GM12878 (cell line): ENCODE results near the gene ASIC2. TPM values are rescaled to one million over a fixed set of nuclear protein-coding genes. Genes with fewer than 3 reads are reported as not detected.

ENCODE experiments used
- ATAC-seq: fragments of 200-7000 bp; cut with Tn5 transposase; 3 replicates; pipeline ENCODE4 v1.9.1; 2020; ENCODE audit warnings: mild to moderate bottlenecking, moderate library complexity
- BruUV-seq: library from RNA; stranded (reverse); fragments of 400-500 nt; replicated peaks from 2 replicates; lab custom pipeline; 2021; lab: Mats Ljungman, UMichigan
- CTCF ChIA-PET: fragments of 300-600 bp; sonication (Branson Sonifier 250); formaldehyde crosslinking; extraction: SDS; loops from one replicate; lab custom pipeline; 2021; ENCODE audit warnings: inconsistent platforms; lab: Yijun Ruan, JAX
- POLR2A ChIA-PET: fragments of 350-600 bp; formaldehyde crosslinking; extraction: SDS; loops from one replicate; lab custom pipeline; 2021; ENCODE audit warnings: inconsistent platforms; lab: Charles Lee
- RAD21 ChIA-PET: fragments of 300-600 bp; sonication (Branson Sonifier 250); formaldehyde crosslinking; loops from one replicate; lab custom pipeline; 2023; ENCODE audit warnings: antibody characterized with exemption; ENCODE audit not compliant: unreplicated experiment; lab: Charles Lee
- SMC1A ChIA-PET: fragments of 300-600 bp; sonication (Branson Sonifier 250); formaldehyde crosslinking; loops from one replicate; lab custom pipeline; 2023; ENCODE audit not compliant: unreplicated experiment, uncharacterized antibody; lab: Charles Lee
- DNase-seq: peaks from one replicate; pipeline ENCODE4 v3.0.0-alpha.2; 2011; ENCODE audit warnings: low read depth, low spot score
- FAIRE-seq: peaks from 3 replicates; lab custom pipeline; 2011; peaks lifted over from hg19 to GRCh38; lab: Jason Lieb, UNC
- H2AFZ ChIP-seq: 2 replicates; pipeline ENCODE4 v1.6.0; 2011; ENCODE audit warnings: low read depth, low read length, control low read depth; ENCODE audit not compliant: control insufficient read depth
- H3K27ac ChIP-seq: 2 replicates; pipeline ENCODE4 v1.5.1; 2011; ENCODE audit warnings: control low read depth; ENCODE audit not compliant: control insufficient read depth, insufficient read depth
- H3K27me3 ChIP-seq, 2 experiments: replicated peaks in 1 of 2; 2 replicates each; pipeline versions ENCODE4 v1.6.0 to v1.6.1; 2011; ENCODE audit warnings: low read length in 1 of 2; ENCODE audit not compliant: control insufficient read depth in 2 of 2, insufficient read depth in 2 of 2
- H3K36me3 ChIP-seq, 2 experiments: 2 replicates each; pipeline ENCODE4 v1.5.1; 2011; ENCODE audit warnings: low read length in 1 of 2; ENCODE audit not compliant: control insufficient read depth in 2 of 2, insufficient read depth in 2 of 2
- H3K4me1 ChIP-seq: 2 replicates; pipeline ENCODE4 v1.6.1; 2011; ENCODE audit warnings: mild to moderate bottlenecking, low read length, moderate library complexity, mixed read lengths; ENCODE audit not compliant: control insufficient read depth, insufficient read depth
- H3K4me2 ChIP-seq: 2 replicates; pipeline ENCODE4 v1.6.0; 2011; ENCODE audit warnings: control low read depth; ENCODE audit not compliant: control insufficient read depth, insufficient read depth
- H3K4me3 ChIP-seq: fragments of 200-600 bp; sonication (generic); 2 replicates; pipeline ENCODE4 v1.5.1; 2016
- H3K79me2 ChIP-seq: 2 replicates; pipeline ENCODE4 v1.6.0; 2011; ENCODE audit warnings: low read length; ENCODE audit not compliant: control insufficient read depth, insufficient read depth
- H3K9ac ChIP-seq: 2 replicates; pipeline ENCODE4 v1.8.0; 2011; ENCODE audit warnings: low read length, control low read depth, mixed read lengths; ENCODE audit not compliant: control insufficient read depth, insufficient read depth
- H3K9me3 ChIP-seq: replicated peaks from 3 replicates; pipeline ENCODE4 v1.5.1; 2011; ENCODE audit warnings: mild to moderate bottlenecking, low read length; ENCODE audit not compliant: control insufficient read depth, insufficient read depth
- H4K20me1 ChIP-seq: 2 replicates; pipeline ENCODE4 v1.6.0; 2011; ENCODE audit not compliant: control insufficient read depth, insufficient read depth
- ESRRA ChIP-seq: IDR thresholded peaks from 2 replicates; pipeline ENCODE4 v1.6.1; 2012; ENCODE audit warnings: mild to moderate bottlenecking, low read length, improper control_type of control experiment
- HDGF ChIP-seq: fragments of 450-650 bp; IDR thresholded peaks from 2 replicates; pipeline ENCODE4 v1.6.1; 2016; ENCODE audit warnings: antibody characterized with exemption
- JUNB ChIP-seq: IDR thresholded peaks from 2 replicates; pipeline ENCODE4 v1.6.1; 2016; ENCODE audit warnings: antibody characterized with exemption, mild to moderate bottlenecking
- MAX ChIP-seq: IDR thresholded peaks from 2 replicates; pipeline ENCODE4 v1.6.1; 2012; ENCODE audit warnings: low read depth, low read length, improper control_type of control experiment
- NBN ChIP-seq: fragments of 450-650 bp; IDR thresholded peaks from 2 replicates; pipeline ENCODE4 v1.6.1; 2016
- NFYB ChIP-seq: IDR thresholded peaks from 2 replicates; pipeline ENCODE4 v1.6.1; 2011; ENCODE audit warnings: low read depth, mild to moderate bottlenecking, low read length, improper control_type of control experiment, moderate library complexity; ENCODE audit not compliant: insufficient read depth
- RAD21 ChIP-seq: IDR thresholded peaks from 2 replicates; pipeline ENCODE4 v1.6.1; 2011; ENCODE audit warnings: mild to moderate bottlenecking, low read depth, low read length, moderate library complexity; ENCODE audit not compliant: insufficient read depth
- SIX5 ChIP-seq: IDR thresholded peaks from 2 replicates; pipeline ENCODE4 v1.6.1; 2011; ENCODE audit warnings: mild to moderate bottlenecking, low read depth, low read length, moderate library complexity; ENCODE audit not compliant: severe bottlenecking
- SUZ12 ChIP-seq: fragments of 200-600 bp; sonication (generic); IDR thresholded peaks from one replicate; pipeline ENCODE4 v1.6.1; 2018; ENCODE audit warnings: antibody characterized with exemption, mild to moderate bottlenecking; ENCODE audit not compliant: unreplicated experiment
- ZNF207 ChIP-seq: fragments of 450-650 bp; IDR thresholded peaks from 2 replicates; pipeline ENCODE4 v1.6.1; 2014; ENCODE audit warnings: antibody characterized with exemption, mild to moderate bottlenecking, borderline replicate concordance
- ZNF384 ChIP-seq: IDR thresholded peaks from 2 replicates; pipeline ENCODE4 v1.6.1; 2012; ENCODE audit warnings: low read depth, mild to moderate bottlenecking, low read length, improper control_type of control experiment, borderline replicate concordance
- WGBS: methylation state at CpG from one replicate; pipeline ENCODE4 v1.1.6; 2016; ENCODE audit warnings: low lambda C conversion rate; ENCODE audit not compliant: insufficient replicate concordance, insufficient coverage; ENCODE audit errors: missing lambda C conversion rate; 5-methylcytosine and 5-hydroxymethylcytosine counted together
- in situ Hi-C: fragments of 300-500 bp; cut with MboI; formaldehyde crosslinking; loops from 9 replicates; pipeline ENCODE4 v1.14.3; 2018; ENCODE audit warnings: mixed read lengths
- intact Hi-C: fragments of 100-400 bp; cut with micrococcal nuclease; formaldehyde crosslinking; loops from one replicate; pipeline ENCODE4 v1.14.2; 2022; ENCODE audit not compliant: unreplicated experiment
- polyA plus RNA-seq, 11 experiments: library from polyadenylated mRNA; depleted of rRNA in 4 of 11; unstranded in 6 of 11; stranded (reverse) in 5 of 11; fragments of >200 nt; fragmentation: Nextera tagmentation in 4 of 11; fragmentation: Illumina TruSeq in 1 of 11; extraction: Ambion mirVana in 4 of 11; extraction: Trizol in 1 of 11; gene quantifications; 1 replicate in 1 of 11; 2 replicates in 10 of 11; pipeline versions ENCODE4 v1.2.1 to v1.2.3, GENCODE V29; 2011 to 2016; ENCODE audit warnings: inconsistent platforms in 2 of 11, missing spikeins in 2 of 11, low read depth in 1 of 11
- total RNA-seq, 4 experiments: library from RNA; depleted of rRNA in 3 of 4; stranded (reverse); fragments of >200 nt in 3 of 4; fragmentation: Illumina TruSeq in 1 of 4; extraction: Trizol in 1 of 4; gene quantifications; 2 replicates each; pipeline versions ENCODE4 v1.2.1 to v1.2.3, GENCODE V29; 2013 to 2021

ASIC2 gene
- total and polyA plus RNA-seq, 10 of the 15 experiments (the other 5 are each of a cell fraction or from before 2014, with no cell fraction given) = not detected

GRCh38 chr17:32964541-32964940 lies 328.6 kb downstream of the ASIC2 start:
- in situ Hi-C loops = no loop called here
- H3K79me2 ChIP-seq = no peaks in the 10 kb centered on the region
- BruUV-seq = no TSS peak
- ChIA-PET POLR2A (no interaction called here), CTCF (no interaction called here), SMC1A (no interaction called here), RAD21 (no interaction called here)
- H4K20me1 ChIP-seq = no peaks in the 10 kb centered on the region
- no peaks in the 10 kb centered on the region for H3K27me3 ChIP-seq
- TF ChIP-seq JUNB = no peak
- TF ChIP-seq SUZ12 = no peak
- TF ChIP-seq SIX5 = no peak
- TF ChIP-seq NBN = no peak
- no peak for TF ChIP-seq HDGF
- no peak for TF ChIP-seq ESRRA
- no peak for TF ChIP-seq RAD21
- no peak for TF ChIP-seq MAX
- no peak for TF ChIP-seq NFYB
- no peak for TF ChIP-seq ZNF207
- no peak for TF ChIP-seq ZNF384
- no peak overlapping the region for H3K9ac ChIP-seq
- FAIRE-seq = no peak
- no peak overlapping the region for H3K4me2 ChIP-seq
- no peak overlapping the region for H3K27ac ChIP-seq
- no peaks in the 10 kb centered on the region for H3K4me1 ChIP-seq
- intact Hi-C loops = no loop called here
- H3K4me3 ChIP-seq = no peak overlapping the region
- no peak for ATAC-seq
- no peaks in the 10 kb centered on the region; the same call in 2 of the 3 replicates for H3K9me3 ChIP-seq
- no peak overlapping the region for H2AFZ ChIP-seq
- 70% methylated on average over 11 of the region's 11 CpGs for WGBS
- DNase-seq = no peak
- H3K36me3 ChIP-seq = no peaks in the 10 kb centered on the region
